ENCODE results near the gene RAC2. TPM values are rescaled to one million over a fixed set of nuclear protein-coding genes. Genes with fewer than 3 reads are reported as not detected.

RAC2 gene
- total RNA-seq, 4 donors from 2014 or later = 1.9 to 3.7 (median 3.5) TPM; not detected in 1

- in situ Hi-C loops (cut with MboI; ENCODE audit: low sequenced_read_pairs in 4 of 4) = no loop called here
- intact Hi-C loops (cut with DNase I; ENCODE audit: low total_unique reads) = no loop called here
- Histone ChIP-seq H3K9me3 (no peaks in the 10 kb centered on the region), H3K36me3 (no peaks in the 10 kb centered on the region), H3K27ac (no peak overlapping the region), H3K4me1 (no peaks in the 10 kb centered on the region), H3K4me3 (no peak overlapping the region), H3K27me3 (peaks cover 18 to 59% (median 42%) of the 10 kb centered on the region in 3 donors)
- no peak for TF ChIP-seq POLR2A (IDR thresholded peaks at IDR 0.05)
- TF ChIP-seq, protein P1, sequence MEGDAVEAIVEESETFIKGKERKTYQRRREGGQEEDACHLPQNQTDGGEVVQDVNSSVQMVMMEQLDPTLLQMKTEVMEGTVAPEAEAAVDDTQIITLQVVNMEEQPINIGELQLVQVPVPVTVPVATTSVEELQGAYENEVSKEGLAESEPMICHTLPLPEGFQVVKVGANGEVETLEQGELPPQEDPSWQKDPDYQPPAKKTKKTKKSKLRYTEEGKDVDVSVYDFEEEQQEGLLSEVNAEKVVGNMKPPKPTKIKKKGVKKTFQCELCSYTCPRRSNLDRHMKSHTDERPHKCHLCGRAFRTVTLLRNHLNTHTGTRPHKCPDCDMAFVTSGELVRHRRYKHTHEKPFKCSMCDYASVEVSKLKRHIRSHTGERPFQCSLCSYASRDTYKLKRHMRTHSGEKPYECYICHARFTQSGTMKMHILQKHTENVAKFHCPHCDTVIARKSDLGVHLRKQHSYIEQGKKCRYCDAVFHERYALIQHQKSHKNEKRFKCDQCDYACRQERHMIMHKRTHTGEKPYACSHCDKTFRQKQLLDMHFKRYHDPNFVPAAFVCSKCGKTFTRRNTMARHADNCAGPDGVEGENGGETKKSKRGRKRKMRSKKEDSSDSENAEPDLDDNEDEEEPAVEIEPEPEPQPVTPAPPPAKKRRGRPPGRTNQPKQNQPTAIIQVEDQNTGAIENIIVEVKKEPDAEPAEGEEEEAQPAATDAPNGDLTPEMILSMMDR (IDR thresholded peaks at IDR 0.05 in 4 of 5, conservative IDR thresholded peaks at IDR 0.05 in 1 of 5) = no peak
- ATAC-seq (no peak), DNase-seq (no peak)
These were observed 3.7 kb downstream of the RAC2 start for GRCh38 chr22:37240240-37240940.

- H3K4me1 ChIP-seq = no peaks in the 10 kb centered on the region
- ATAC-seq = no peak
- no peak for DNase-seq
- H3K36me3 ChIP-seq = no peaks in the 10 kb centered on the region
- no peaks in the 10 kb centered on the region for H3K9me3 ChIP-seq
- intact Hi-C loops (cut with DNase I; ENCODE audit: low total_unique reads) (no loop called here), in situ Hi-C loops (cut with MboI; ENCODE audit: low sequenced_read_pairs in 4 of 4) (no loop called here)
- no peak for TF ChIP-seq POLR2A (IDR thresholded peaks at IDR 0.05)
- TF ChIP-seq, protein P1 (IDR thresholded peaks at IDR 0.05 in 4 of 5, conservative IDR thresholded peaks at IDR 0.05 in 1 of 5) = no peak
- H3K4me3 ChIP-seq = no peak overlapping the region
- H3K27ac ChIP-seq = no peak overlapping the region
- H3K27me3 ChIP-seq = peaks cover 26 to 64% (median 49%) of the 10 kb centered on the region in 3 donors
These were observed 4.5 kb downstream of the RAC2 start for GRCh38 chr22:37239336-37240239.

- in situ Hi-C loops (cut with MboI; ENCODE audit: low sequenced_read_pairs in 4 of 4) (no loop called here), intact Hi-C loops (cut with DNase I; ENCODE audit: low total_unique reads) (no loop called here)
- Histone ChIP-seq H3K27me3 (peaks cover 27 to 60% (median 42%) of the 10 kb centered on the region in 3 donors), H3K9me3 (no peaks in the 10 kb centered on the region), H3K27ac (no peak overlapping the region), H3K36me3 (no peaks in the 10 kb centered on the region), H3K4me3 (no peak overlapping the region), H3K4me1 (no peaks in the 10 kb centered on the region)
- DNase-seq (no peak), ATAC-seq (no peak)
- no peak for TF ChIP-seq POLR2A (IDR thresholded peaks at IDR 0.05)
- TF ChIP-seq, protein P1 (IDR thresholded peaks at IDR 0.05 in 4 of 5, conservative IDR thresholded peaks at IDR 0.05 in 1 of 5) = no peak
These were observed 6.4 kb downstream of the RAC2 start for GRCh38 chr22:37237371-37238268.

- Histone ChIP-seq H3K9me3 (no peaks in the 10 kb centered on the region), H3K27me3 (peaks cover 20 to 52% (median 45%) of the 10 kb centered on the region in 3 donors), H3K36me3 (no peaks in the 10 kb centered on the region), H3K4me3 (no peak overlapping the region), H3K4me1 (no peaks in the 10 kb centered on the region), H3K27ac (no peak overlapping the region)
- TF ChIP-seq, protein P1 (IDR thresholded peaks at IDR 0.05 in 4 of 5, conservative IDR thresholded peaks at IDR 0.05 in 1 of 5) = no peak
- no peak for TF ChIP-seq POLR2A (IDR thresholded peaks at IDR 0.05)
- ATAC-seq (no peak), DNase-seq (no peak)
- in situ Hi-C loops (cut with MboI; ENCODE audit: low sequenced_read_pairs in 4 of 4) (no loop called here), intact Hi-C loops (cut with DNase I; ENCODE audit: low total_unique reads) (no loop called here)
These were observed 8.0 kb downstream of the RAC2 start for GRCh38 chr22:37235897-37236607.

Measured in gastrocnemius medialis (tissue), 4 donors.